CD4-positive, alpha-beta T cell treated with Interferon gamma for 1 hour (primary cell): ENCODE results near the gene PLK3.
A peak's percentile ranks its signal among the peaks of the same experiment; 100 is the strongest.
"Not testable (repeated sequence)": the region's sequence is repeated elsewhere in the genome, so short reads cannot be mapped to it uniquely, and the experiment has no call there.

Source experiments
- DNase-seq: peaks from one replicate; pipeline ENCODE4 v3.0.0-alpha.2; 2020

Gene PLK3

DNA sequence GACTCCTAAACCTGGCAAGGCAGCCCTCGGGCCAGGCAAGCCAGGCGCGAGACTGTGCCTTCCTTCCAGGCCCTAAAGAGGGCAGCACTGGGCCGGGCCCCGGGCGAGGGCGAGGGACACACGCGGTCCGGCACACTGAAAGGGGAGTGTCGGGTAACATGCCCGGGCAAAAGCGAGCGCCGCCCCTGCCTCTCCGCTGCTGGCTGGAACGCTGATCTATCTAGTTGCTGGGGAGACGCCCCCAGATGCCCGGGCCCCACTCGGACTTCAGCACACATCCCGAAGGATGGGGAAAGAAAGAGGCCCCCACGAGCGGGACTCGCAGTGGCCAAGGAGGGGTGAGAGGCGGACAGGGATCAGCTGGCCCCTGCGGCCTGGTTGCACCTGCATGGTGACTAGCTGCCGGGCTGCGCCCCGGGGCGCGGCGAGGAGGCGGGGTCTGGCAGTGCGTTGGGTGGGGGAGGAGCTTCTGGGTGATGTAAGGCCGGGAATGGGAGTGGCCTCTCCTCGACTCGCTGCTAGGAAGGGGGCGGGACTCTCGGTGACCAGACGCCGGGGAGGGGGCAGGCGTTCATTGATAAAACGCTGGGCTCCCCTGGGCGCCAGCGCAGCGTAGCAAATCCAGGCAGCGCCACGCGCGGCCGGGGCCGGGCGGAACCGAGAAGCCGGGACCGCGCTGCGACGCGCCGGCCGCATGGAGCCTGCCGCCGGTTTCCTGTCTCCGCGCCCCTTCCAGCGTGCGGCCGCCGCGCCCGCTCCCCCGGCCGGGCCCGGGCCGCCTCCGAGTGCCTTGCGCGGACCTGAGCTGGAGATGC is at the start of gene PLK3:
TSS of gene PLK3 (plus strand) at position 608 of the 815 bp plus-strand sequence. CDS start at position 695, 87 bp downstream.
- peak; percentile 98 for DNase-seq

- DNase-seq: no peak
Measured at GRCh38 chr1:44757420-44757819, 42.8 kb upstream of the PLK3 start.

GRCh38 chr1:44759077-44759476 is 41.1 kb upstream of the PLK3 start:
- no peak for DNase-seq

GRCh38 chr1:44760876-44761275 is 39.3 kb upstream of the PLK3 start:
- no peak for DNase-seq

DNA sequence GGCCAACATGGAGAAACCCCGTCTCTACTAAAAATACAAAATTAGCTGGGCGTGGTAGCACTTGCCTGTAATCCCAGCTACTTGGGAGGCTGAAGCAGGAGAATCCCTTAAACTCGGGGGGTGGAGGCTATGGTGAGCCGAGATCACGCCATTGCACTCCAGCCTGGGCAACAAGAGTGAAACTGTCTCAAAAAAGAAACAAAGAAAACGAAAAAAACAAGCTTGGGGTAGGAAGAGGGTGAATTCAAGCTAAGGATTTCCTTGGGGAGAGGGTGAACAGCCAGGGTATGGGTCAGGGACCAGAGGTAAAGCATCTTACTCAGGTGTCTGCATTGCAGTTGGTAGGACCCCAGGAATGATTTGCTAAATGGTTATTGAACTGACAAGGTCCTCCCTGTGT is 33.8 kb upstream of the PLK3 start:
- DNase-seq: not testable (repeated sequence)

DNA sequence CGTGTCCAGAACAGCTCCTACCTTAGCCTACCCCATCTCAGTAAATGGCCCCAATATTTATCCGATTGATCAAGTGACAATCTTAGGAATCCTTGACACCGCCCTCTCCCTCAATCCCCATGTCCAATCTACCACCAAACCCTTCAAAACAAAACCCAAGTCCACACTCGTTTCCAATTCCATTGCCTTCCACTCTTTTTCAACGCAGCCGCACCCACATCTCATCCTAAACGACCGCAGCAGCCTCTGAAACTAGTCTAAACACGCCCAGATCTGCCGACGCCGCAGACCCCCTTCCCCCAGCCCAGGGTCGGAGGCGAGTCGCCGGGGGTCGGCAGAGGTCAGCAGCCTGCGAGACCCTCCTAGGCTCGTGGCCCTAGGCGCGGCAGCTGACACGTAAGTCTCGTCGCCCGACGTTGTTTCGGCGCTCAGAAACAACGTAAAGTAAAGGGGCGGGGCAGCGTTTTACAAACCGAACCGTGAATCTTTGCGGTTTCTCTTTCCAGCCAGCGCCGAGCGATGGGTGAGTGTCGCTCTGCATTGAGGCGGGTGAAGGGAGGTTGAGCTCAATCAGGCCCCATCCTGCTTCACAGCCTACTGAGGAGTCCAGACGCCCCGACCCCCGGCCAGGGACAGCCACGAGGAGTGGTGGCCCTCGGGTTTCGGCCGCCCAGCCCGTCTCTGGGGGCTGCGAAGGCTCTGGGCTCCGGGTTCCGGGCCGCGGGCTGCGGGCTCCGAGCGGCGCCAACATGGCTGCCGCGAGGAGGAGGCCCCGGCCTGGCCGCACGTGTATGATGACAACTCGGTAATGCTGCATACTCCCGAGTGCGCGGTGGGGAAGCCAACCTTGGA is 24.9 kb upstream of the PLK3 start, which contains the start of gene RPS8:
TSS of gene RPS8 (plus strand) at position 463 of the 852 bp plus-strand sequence. CDS start at position 520, 57 bp downstream.
- DNase-seq: peak; percentile 87

DNA sequence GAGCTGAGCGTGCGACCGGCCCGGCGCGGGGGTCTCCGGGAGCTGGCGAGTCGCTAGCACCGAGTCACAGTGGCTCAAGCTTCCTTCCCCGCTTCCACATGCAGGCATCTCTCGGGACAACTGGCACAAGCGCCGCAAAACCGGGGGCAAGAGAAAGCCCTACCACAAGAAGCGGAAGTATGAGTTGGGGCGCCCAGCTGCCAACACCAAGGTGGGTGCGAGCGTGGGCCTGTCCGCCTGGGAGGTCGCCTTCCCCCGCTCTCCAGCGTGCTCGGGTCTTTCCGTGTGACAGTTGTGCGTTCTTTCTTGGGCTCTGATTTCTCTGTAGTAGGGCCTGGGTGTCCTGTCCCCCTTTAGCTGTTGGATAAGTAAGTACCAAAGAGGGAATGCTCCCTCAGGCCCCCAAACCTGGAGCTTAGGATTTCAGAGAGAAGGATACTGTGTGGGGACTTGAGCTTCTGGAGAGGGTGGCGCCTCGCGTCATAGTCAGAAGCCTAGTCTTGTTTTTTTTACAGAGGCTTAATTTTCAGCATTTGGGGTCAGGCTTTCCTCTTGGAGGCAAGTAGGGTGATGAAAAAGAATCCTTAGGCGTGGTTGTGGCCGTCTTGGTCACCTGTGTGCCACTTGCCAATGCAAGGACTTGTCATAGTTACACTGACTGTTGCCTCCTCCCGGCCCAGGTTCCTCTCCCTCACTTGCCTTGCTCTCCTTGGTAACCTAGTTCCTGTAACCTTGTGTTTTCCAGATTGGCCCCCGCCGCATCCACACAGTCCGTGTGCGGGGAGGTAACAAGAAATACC is 24.0 kb upstream of the PLK3 start:
- DNase-seq: peak; percentile 48

GRCh38 chr1:44776730-44777068 is 23.5 kb upstream of the PLK3 start:
- DNase-seq: no peak

DNA sequence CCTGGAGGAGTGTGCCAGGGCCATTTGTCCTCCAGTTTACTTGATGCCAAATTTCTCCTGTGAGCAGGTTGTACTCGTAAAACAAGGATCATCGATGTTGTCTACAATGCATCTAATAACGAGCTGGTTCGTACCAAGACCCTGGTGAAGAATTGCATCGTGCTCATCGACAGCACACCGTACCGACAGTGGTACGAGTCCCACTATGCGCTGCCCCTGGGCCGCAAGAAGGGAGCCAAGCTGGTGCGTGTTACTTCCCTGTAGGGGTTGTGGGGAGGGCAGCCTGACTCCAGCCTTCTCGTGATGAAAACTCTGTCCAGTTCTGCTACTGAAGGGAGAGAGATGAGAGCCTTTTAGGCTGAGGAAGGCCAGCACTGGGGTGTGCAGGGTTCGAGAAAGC is 22.6 kb upstream of the PLK3 start:
- DNase-seq: no peak

DNA sequence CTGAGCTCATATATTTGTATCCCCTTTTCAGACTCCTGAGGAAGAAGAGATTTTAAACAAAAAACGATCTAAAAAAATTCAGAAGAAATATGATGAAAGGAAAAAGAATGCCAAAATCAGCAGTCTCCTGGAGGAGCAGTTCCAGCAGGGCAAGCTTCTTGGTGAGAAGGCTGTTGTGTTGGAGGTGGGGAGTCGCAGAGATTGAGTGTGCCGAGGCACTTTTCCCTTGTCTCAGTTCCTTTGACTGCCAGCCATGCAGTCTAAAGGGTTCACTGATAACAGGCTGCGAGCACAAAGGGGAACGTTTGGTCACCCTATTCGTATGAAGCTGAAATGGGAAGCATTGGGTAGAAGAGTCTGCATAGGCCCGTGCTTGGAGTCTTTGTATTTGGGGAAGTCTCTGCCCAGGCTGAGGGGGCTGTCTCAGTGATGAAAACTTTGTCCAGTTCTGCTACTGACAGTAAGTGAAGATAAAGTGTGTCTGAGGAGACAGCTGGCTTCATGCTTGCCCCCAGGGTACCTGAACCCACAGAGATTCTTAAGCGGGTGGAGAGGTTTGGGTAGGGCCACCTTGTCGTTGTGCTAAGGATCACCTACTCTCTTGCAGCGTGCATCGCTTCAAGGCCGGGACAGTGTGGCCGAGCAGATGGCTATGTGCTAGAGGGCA is 22.1 kb upstream of the PLK3 start:
- no peak for DNase-seq

DNA sequence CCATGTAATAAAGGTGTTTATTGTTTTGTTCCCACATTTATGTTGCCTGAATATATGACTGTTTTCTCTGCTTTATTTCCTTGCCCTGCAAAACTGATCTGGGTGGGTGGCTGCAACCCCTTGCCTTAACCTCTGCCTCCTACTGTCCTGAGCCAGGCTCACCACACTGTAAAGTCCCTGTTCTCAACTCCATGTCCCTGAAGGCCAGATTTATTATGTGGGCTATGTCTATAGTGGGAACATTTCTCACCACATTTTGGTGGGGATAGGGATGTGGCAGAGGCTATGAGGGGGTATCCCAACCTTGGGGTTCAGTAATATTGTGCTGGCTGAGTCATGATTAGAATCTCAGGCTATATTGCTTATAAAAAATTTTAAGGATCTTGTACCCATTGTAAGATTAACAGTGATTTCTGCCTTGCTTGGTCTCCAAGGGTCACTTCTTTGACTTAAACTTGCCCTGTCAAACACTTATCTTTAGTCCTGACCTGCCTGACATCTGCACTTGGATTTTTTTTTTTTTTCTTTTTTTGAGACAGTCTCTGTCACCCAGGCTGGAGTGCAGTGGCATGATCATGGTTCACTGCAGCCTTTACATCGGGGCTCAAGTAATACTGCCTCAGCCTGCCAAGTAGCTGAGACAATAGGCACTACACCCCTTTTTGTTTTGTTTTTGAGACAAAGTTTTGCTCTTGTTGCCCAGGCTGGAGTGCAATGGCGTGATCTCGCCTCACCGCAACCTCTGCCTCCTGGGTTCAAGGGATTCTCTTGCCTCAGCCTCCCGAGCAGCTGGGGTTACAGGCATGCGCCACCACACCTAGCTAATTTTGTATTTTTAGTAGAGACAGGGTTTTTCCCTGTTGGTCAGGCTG is 21.2 kb upstream of the PLK3 start:
- DNase-seq: no peak

- DNase-seq: no peak
Measured at GRCh38 chr1:44780583-44781121, 19.5 kb upstream of the PLK3 start.

- no peak for DNase-seq
Measured at GRCh38 chr1:44783697-44784093, 16.5 kb upstream of the PLK3 start.

- DNase-seq: no peak
Measured at GRCh38 chr1:44784094-44785028, 15.8 kb upstream of the PLK3 start.

- DNase-seq: no peak
Measured at GRCh38 chr1:44785029-44785380, 15.2 kb upstream of the PLK3 start.

GRCh38 chr1:44785501-44786137 is 14.6 kb upstream of the PLK3 start:
- DNase-seq: no peak

GRCh38 chr1:44786138-44786840 is 13.9 kb upstream of the PLK3 start:
- DNase-seq: peak; percentile 73

DNA sequence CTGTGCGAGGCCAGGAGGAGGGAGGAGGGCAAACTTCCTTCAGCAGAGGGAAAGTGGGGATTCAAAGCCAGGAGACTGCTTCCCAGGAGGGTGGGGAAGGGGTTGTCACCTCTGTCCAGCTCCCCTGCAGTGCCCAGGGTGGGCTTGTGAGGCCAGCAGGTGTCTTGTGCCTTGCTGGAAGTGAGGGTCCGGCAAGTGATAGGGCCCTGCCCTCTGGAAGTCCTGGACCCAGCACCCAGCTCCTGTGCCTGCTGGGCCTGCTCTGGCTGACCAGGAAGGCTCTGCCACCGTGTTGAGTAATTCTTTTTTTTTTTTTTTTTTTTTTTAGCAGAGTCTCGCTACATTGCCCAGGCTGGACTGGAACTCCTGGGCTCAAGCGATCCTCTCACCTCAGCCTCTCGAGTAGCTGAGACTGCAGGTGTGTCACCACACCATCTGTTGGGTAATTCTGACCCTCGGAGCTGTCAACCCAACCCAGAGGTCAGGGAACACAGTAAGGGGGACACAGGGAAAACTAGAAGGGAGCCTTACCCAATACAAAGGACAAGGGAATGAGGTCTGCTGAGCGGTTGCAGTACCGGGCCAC is 13.2 kb upstream of the PLK3 start:
- no peak for DNase-seq

- DNase-seq: no peak
Measured at GRCh38 chr1:44787506-44787905, 12.7 kb upstream of the PLK3 start.
